SHP77 treated with DMSO at 0.1 percent for 48 hours (cell line): ENCODE data around the gene RRAD.
"Not testable (repeated sequence)": the region's sequence is repeated elsewhere in the genome, so short reads cannot be mapped to it uniquely, and the experiment has no call there.

ENCODE experiments used
- DNase-seq: peaks from one replicate; lab custom pipeline; 2025; lab: John Stamatoyannopoulos, UW

Gene RRAD

GRCh38 chr16:66950971-66951790 lies 25.8 kb upstream of the RRAD start:
- no peak for DNase-seq

- no peak for DNase-seq
These were observed 25.1 kb upstream of the RRAD start for GRCh38 chr16:66950437-66950836.

GRCh38 chr16:66949472-66949871 lies 24.1 kb upstream of the RRAD start:
- DNase-seq, result no peak

- DNase-seq, result no peak
These were observed 23.5 kb upstream of the RRAD start for GRCh38 chr16:66948837-66949225.

DNA sequence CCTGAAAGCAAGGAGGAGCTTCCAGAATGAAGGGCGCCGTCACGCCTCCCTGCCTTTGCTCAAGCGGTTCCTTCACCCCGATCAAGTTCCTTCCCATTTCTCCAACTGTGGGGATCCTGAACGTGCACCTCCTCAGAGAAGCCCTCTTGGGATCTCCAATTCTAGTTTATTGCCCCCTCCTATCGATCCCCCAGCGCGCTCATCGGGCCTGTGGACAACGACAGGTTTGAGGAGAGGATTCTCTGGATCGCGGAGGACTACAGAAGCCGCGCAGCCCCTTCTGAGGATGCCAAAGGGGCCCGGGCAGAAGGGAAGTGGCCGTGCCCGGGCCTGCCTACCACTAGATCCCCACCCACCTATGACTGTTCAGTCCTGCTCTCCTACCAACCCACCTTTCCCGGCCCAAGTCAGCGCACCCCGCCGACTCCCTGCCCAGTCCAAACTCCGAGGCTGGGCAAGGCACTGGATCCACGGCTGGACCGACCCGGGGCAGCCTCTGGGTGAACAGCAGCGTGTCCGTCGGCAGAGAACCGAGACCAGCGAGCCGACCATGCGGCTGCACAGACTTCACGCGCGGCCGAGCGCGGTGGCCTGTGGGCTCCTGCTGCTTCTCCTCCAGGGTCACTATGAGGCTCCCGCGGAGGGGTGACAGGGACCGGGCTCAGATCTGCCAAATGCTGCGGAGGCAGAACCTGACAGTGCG lies 22.9 kb upstream of the RRAD start:
- no peak for DNase-seq

- peak; percentile 55 for DNase-seq
These were observed 22.1 kb upstream of the RRAD start for GRCh38 chr16:66947302-66948065.

- no peak for DNase-seq
These were observed 21.6 kb upstream of the RRAD start for GRCh38 chr16:66946974-66947301.

GRCh38 chr16:66946541-66946940 lies 21.2 kb upstream of the RRAD start:
- no peak for DNase-seq

DNA sequence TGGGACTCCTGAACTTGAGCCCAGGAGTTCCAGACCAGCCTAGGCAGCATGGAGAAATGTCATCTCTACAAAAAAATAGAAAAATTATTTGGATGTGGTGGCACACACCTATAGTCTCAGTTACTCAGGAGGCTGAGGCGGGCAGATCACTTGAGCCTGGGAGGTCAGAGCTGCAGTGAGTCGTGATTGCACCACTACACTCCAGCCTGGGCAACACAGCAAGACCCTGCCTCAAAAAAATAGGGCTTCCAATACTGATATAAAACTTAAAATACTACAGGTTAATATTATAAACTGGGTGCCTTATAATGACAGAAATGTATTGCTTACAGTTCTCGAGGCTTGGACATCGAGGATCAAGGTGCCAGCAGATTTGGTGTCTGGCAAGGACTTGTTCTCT lies 20.6 kb upstream of the RRAD start:
- DNase-seq, result no peak

DNA sequence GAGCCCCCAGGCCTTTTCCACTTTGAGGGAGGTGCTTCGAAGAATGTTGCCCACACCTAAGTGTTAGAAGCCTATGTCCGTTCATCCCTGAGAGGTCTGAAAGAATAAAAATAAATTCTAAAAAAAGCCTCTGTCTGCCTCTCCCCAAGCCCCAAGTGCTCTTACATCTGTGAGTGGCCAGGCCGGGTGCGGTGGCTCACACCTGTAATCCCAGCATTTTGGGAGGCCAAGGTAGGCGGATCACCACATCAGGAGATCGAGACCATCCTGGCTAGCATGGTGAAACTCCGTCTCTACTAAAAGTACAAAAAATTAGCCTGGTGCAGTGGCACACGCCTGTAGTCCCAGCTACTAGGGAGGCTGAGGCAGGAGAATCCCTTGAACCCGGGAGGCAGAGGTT lies 19.6 kb upstream of the RRAD start:
- not testable (repeated sequence) for DNase-seq

DNA sequence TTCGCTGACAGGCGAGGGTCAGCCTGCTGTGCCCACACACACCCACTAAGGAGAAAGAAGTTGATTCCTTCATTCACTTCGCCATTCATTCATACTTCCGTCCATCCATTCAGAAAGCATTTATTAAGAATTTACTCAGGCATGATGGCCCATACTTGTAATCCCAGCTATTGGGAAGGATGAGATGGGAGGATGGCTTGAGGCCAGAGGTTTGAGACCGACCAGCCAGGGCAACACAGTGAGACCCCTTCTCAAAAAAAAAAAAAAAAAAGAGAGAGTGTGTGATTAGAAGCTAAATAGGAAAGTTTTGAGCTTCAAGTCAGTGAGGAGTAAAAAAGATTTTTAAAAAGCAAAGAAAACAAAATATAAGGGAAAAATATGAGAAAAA lies 18.7 kb upstream of the RRAD start:
- DNase-seq, result no peak

GRCh38 chr16:66943426-66944053 lies 18.2 kb upstream of the RRAD start:
- no peak for DNase-seq

DNA sequence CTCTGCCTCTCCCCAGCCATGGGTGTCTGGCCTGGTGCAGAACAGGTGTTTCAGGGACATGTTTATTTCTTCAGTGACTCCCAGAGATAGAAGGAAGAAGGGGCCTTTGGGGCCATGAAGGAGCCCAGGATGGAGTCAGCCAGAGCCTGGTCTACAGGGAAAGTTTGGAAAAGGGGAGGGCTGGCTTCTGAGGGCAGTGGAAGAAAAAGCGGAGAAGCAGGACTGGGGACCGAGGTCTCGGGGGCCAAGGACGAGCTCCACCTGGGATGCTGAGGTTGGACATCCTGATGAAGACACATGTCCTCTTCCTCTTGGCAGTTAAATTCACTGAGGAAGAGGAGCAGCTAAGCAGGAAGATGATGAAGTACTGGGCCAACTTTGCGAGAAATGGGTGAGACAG lies 17.6 kb upstream of the RRAD start:
- no peak for DNase-seq

DNA sequence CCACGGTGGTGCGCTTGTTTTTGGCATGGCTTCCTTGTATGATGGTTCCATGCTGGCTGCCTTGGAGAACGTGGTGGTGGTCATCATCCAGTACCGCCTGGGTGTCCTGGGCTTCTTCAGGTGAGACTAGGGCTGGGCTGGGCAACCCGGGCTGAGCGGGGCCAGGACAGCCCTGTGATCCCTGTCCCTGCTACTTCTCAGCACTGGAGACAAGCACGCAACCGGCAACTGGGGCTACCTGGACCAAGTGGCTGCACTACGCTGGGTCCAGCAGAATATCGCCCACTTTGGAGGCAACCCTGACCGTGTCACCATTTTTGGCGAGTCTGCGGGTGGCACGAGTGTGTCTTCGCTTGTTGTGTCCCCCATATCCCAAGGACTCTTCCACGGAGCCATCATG lies 14.9 kb upstream of the RRAD start:
- DNase-seq, result no peak

DNA sequence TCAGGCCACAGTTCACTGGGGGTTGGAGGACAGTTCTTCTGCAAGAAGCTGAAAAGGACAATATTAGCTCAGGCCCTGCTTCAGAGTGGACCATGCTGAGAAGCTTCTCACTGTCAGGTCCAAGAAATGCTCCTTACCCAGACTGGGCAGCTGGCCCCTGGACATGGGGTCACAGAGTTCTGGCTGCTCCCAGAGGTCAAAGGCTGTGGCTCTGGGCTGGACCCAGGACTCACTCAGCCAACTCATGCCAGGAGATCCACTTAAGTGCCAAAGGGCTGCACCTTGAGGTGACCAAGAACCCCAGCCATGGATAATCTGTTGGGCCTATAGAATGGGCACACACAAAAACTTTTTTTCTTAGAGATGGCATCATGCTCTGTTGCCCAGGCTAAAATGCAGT lies 14.0 kb upstream of the RRAD start:
- no peak for DNase-seq

DNA sequence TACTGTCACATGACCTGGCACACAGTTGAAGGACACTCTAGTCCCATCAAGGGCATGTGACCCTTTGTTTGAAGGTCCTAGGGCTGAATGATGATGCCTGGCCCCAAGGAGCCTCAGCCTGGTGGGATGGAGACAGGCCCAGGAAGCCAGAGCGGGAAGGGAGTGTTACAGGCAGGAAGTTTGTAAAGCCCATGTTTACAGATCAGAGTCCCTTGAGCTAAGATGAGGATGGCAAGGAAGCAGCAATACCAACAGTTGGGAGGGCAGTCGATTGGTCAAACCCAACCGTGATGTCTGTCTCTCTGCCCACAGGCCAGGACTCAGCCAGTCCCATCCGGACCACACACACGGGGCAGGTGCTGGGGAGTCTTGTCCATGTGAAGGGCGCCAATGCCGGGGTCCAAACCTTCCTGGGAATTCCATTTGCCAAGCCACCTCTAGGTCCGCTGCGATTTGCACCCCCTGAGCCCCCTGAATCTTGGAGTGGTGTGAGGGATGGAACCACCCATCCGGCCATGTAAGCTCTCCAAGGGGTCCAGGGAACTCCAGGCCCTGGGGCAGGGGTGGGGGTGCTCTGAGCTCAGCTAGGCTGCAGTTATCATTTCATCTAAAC lies 12.5 kb upstream of the RRAD start:
- DNase-seq, result no peak

GRCh38 chr16:66936889-66937554 lies 11.7 kb upstream of the RRAD start:
- no peak for DNase-seq

DNA sequence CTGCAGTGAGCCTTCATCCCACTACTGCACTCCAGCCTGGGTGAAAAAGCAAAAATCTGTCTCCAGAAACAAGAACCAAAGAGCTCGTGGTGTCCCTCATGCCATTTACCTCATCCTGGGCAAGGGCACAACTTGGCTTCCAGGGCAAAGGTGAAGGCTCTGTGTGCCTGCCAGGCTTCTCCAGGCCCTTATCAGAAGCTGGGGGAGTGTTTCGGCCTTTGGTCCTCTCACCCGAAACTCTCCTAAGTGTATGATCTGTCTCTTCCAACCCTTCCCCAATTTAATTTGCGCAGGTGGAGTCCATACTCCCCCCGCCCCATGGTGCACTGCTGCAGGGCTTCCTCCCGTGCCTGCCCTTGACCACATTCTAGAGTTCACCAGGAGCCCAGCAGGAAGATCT lies 11.1 kb upstream of the RRAD start:
- DNase-seq, result no peak

DNA sequence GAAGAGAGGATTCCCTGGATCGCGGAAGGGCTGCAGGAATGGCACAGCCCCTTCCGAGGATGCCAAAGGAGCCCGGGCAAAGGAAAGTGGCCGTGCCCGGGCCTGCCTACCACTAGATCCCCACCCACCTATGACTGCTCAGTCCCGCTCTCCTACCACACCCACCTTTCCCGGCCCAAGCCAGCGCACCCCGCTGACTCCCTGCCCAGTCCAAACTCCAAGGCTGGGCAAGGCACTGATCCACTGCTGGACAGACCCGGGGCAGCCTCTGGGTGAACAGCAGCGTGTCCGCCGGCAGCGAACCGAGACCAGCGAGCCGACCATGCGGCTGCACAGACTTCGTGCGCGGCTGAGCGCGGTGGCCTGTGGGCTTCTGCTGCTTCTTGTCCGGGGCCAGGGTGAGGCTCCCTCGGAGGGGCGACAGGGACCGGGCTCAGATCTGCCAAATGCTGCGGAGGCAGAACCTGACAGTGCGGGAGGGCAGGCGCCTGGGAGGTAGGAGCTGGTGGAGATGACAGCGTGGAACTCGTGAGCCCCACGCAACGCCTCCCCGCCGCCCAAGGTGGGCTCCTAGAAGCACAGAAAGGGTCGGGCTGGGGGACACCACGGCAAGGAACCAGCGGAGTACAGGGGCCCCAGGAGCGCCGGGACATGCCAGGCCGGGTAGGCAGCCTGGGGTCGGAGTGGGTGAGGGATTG lies 10.1 kb upstream of the RRAD start, which contains the start of gene CES2:
TSS of gene CES2 (plus strand) at position 203 of the 698 bp plus-strand sequence. CDS start at position 323, 120 bp downstream.
- DNase-seq, result no peak

- not testable (repeated sequence) for DNase-seq
These were observed 9.5 kb upstream of the RRAD start for GRCh38 chr16:66934839-66935313.
